Fibroblast of villous mesenchyme (primary cell): ENCODE data around the gene AMACR. TPM values are rescaled to one million over a fixed set of nuclear protein-coding genes. Genes with fewer than 3 reads are reported as not detected.

ENCODE experiments used
- DNase-seq: peaks from one replicate; pipeline ENCODE4 v3.0.0-alpha.2; 2010; ENCODE audit warnings: low read depth
- H3K4me3 ChIP-seq: 2 replicates; pipeline ENCODE4 v1.5.1; 2011; ENCODE audit warnings: low read depth, mild to moderate bottlenecking, low read length
- CTCF ChIP-seq: IDR thresholded peaks from 2 replicates; pipeline ENCODE4 v1.5.1; 2012; ENCODE audit warnings: low read depth, mild to moderate bottlenecking, low read length; ENCODE audit not compliant: insufficient read depth
- total RNA-seq: library from RNA; depleted of rRNA; stranded (reverse); fragments of >200 nt; gene quantifications from 2 replicates; pipeline ENCODE4 v1.2.3, GENCODE V29; 2012

The AMACR gene
- total RNA-seq, 1 donor: 17.7 TPM

- DNase-seq: no peak
- H3K4me3 ChIP-seq: no peak within 1 kb of the TSS
- TF ChIP-seq CTCF: no peak
These were observed 35.4 kb upstream of the AMACR start, which contains the start of gene C1QTNF3 for GRCh38 chr5:34043099-34043876. Gene C1QTNF3 (minus strand): TSS chr5:34043213. CDS start chr5:34043125, 88 bp downstream.

- no peak for DNase-seq
- no peak overlapping the region for H3K4me3 ChIP-seq
- TF ChIP-seq CTCF: no peak
These were observed 34.5 kb upstream of the AMACR start for GRCh38 chr5:34042321-34042720.

GRCh38 chr5:34041247-34041972, 33.6 kb upstream of the AMACR start:
- H3K4me3 ChIP-seq: no peak overlapping the region
- DNase-seq: no peak
- TF ChIP-seq CTCF: no peak

- no peak for DNase-seq
- TF ChIP-seq CTCF: no peak
- no peak overlapping the region for H3K4me3 ChIP-seq
These were observed 32.6 kb upstream of the AMACR start for GRCh38 chr5:34040472-34040871.

GRCh38 chr5:34039398-34040157, 31.7 kb upstream of the AMACR start:
- no peak for TF ChIP-seq CTCF
- DNase-seq: no peak
- H3K4me3 ChIP-seq: no peak overlapping the region

- H3K4me3 ChIP-seq: no peak overlapping the region
- DNase-seq: no peak
- no peak for TF ChIP-seq CTCF
These were observed 31.0 kb upstream of the AMACR start for GRCh38 chr5:34038838-34039237.
